GM18858 (cell line): Measurements from ENCODE around the gene CDKAL1.

ENCODE experiments used
- ATAC-seq: cut with Tn5 transposase; IDR thresholded peaks from one replicate; pipeline ENCODE4 v1.9.1; 2021; ENCODE audit not compliant: unreplicated experiment

Gene CDKAL1

DNA sequence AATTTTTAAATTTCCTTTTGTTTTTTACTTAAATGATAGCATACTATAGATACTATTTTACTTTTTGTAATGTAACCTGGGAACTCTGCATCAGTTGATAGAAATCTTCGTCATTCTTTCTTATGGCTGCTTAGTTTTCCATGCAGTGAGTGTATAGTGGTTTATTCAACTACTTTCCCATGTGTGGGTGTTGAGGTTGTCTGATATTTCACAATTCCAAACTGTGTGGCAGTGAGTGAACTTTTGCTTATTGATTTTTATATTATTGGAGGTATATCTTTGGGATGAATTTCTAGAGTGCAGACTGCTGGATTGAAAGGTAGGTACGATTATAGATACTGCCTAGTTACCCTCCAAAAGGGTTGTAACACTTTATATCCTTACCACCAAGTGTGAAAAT is 136.5 kb downstream of the CDKAL1 start:
- no peak for ATAC-seq

DNA sequence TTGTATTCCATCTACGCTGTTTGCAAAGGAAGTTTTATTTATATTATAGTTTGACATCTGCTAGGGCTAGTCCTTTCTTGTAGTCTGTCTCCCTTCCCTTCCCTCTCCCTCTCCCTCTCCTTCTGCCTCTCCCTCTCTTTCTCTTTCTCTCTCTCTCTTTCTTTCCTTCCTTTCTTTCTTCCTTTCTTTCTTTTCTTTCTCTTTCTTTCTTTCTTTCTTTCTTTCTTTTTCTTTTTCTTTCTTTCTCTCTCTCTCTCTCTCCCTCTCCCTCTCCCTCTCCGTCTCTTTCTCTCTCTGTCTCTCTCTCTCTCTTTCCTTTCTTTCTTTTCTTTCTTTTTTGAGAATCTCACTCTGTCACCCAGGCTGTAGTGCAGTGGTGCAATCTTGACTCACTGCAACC is 137.8 kb downstream of the CDKAL1 start:
- no peak for ATAC-seq

DNA sequence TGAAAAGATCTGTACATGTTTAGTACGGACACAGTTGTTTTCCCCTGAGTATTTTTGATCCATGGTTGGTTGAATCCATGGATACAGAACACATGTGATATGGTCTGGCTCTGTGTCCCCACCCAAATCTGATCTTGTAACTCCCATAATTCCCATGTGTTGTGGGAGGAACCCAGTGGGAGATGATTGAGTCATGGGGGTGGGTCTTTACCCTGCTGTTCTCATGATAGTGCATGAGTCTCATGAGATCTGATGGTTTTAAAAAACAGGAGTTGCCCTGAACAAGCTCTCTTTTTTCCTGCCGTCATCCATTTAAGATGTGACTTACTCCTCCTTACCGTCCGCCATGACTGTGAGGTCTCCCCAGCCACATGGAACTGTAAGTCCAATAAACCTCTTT is 139.2 kb downstream of the CDKAL1 start:
- ATAC-seq, result no peak

DNA sequence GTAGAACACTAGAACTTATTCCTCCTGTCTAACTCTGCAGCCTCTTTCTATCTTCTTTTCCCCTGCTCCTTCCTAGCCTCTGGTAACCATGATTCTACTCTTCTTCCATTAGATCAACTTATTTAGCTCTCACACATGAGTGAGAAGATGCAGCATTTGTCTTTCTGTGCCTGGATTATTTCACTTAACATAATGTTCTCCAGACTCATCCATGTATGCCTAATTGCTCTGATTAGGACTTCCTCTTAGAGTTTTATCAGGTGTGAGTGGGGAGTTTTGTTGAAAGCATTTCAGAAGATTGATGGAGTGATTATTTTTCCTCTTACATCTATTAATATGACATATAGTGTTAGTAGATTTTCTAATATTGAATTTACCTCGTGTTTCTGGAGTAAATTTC is 140.4 kb downstream of the CDKAL1 start:
- ATAC-seq, result no peak

DNA sequence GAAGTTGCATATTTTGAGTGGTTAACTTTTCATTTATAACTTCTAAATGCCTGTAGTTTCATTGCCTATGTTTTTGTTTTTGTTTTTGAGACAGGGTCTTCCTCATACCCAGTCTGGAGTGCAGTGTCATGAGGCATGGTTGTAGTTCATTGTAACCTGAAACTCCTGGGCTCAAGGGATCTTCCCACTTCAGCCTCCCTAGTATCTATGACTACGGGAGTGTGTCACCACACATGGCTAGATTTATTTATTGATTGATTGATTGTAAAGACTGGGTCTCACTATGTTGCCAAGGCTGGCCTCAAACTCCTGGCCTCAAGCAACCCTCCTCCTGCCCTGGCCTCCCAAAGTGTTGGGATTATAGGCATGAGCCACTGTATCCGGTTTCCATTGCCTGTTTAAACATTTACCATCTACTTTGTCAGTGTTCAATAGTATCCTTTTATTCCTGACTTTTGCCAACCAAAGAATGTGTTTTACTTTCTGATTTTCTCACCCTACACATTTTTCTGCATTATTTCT is 144.6 kb downstream of the CDKAL1 start:
- no peak for ATAC-seq

DNA sequence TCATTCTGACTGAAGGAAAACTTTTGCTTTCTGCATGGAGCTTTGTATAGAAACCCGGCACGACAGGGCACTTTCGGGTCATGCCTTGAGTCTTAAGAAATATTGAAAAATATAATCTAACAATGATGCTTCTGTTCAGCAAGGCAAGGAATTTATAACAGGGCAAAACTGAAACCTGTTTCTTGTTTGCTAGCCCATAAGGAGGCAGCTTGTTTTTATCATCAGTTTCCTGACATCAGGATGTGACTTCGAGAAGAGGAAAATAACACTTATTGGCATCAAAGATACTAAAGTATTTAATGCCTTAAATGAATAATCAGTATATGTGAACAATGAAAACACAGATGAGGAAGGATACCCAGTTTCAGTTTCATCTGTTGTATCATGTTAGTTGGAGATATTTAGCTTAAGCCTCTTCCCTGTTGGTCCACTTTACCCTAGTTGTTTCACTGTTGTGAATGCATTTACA is 146.5 kb downstream of the CDKAL1 start:
- ATAC-seq, result peak; percentile 79

DNA sequence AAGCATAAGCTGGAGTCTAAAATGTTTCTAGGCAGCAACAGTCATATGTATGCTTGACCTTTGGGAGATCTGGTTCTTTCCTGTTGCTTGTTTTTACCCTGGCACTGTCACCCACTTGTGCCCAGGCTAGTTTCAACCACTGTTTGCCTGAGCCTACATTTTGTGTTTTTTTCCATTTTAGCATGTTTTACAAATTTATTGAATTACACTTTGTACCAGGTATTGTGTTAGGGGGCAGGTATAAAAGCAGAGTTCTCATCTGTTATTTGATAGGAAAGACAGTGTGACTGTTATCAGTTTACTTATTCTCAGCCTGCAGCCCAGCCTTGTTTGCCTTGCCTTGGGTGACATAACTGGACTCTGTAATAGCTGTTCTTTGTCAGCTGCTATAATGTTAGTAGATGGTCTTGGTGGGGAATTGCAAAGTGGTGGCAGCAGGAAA is 147.0 kb downstream of the CDKAL1 start:
- peak; percentile 31 for ATAC-seq

DNA sequence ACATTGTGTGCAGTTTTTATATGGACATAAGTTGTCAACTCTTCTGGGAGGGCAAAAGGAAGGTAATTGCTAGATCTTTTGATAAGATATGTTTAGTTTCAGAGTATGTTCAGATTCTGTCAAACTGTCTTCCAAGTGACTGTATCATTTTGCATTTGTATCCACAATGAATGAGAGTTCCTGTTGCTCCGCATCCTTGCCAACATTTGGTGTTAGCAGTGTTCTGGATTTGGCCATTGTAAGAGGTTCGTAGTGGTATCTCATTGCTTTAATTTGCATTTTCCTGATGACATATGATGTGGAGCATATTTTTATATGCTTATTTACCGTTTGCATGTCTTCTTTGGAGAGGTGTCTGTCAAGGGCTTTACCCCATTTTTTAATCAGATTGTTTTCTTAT is 150.2 kb downstream of the CDKAL1 start:
- no peak for ATAC-seq

DNA sequence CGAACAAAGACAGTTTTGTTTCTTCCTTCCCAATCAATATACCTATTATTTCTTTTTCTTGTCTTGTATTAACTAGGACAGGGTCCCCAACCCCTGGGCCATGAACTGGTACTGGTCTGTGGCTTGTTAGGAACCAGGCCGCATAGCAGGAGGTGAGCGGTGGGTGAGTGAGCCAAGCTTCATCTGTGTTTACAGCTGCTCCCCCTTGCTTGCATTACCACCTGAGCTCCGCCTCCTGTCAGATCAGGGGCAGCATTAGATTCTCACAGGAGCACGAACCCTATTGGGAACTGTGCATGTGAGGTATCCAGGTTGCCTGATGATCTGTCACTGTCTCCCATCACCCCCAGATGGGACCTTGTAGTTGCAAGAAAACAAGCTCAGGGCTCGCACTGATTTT is 151.9 kb downstream of the CDKAL1 start:
- ATAC-seq, result no peak

DNA sequence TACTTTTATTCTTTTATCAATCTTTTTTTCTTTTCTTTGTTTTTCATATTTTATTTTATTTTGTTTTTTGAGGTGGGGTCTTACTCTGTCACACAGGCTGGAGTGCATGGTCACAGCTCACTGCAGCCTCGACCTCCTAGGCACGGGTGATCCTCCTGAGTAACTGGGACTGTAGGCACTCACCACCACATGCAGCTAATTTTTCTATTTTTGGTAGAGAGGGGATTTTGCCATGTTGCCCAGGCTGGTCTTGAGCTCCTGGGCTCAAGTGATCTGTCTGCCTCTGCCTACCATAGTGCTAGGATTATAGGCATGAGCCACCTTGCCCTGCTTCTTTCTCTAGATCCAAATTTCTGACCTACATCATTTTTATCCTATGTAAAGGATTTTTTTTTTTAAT is 153.2 kb downstream of the CDKAL1 start:
- no peak for ATAC-seq

DNA sequence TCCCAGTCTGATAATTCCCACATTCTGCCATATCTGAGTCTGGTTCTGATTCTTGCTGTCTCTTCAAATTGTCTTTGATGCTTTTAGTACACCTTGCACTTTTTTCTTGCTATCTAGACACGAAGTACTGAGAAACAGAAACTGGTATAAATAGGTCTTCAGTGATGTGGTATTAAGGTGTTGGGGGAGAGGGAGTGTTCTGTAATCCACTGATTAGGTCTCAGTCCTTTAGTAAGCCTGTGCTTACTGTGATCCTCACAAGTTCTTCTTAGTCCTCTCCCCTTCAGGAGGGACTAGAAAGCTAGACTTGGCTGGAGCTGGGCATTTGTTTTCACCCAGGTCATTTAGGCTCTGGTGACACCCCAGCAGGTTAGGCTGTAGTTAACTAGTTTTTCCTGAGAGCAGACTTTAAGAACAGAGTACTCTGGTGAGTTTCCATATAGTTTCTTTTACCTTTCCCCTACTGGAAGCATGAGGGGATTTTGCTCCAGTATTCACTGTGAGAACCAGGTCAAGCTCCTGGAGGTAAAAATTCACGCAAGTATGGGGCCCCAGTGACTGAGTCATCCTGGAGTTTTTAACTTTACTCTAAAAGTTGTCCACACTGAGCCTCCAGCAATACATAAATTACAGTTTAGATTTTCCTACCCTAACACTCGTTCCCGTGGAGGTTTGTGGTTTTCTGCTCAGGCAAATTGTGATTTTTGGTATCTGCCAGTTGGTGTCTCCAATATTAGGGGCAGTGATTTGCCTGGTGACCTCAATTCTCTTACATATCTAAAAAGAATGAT is 154.6 kb downstream of the CDKAL1 start:
- ATAC-seq, result peak; percentile 95

DNA sequence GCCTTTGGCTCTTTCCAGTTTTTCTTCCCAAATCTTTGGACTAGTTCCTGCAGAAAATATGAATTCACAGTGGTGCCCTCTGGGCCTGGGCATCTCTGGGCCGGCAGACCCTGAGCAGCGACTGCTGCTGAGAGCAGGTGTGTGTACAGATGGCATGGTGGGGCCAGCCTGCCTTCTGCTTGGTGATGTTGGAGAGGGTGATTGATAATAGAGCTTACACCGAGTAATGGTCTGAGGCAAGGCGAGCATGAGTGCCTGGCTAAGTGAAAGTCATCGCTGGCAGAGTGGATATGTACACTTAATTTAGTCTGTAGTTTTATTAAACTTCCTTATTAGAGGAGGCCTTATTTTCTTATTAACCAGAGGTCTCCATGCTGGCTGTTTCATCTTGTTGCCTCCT is 156.9 kb downstream of the CDKAL1 start:
- no peak for ATAC-seq

DNA sequence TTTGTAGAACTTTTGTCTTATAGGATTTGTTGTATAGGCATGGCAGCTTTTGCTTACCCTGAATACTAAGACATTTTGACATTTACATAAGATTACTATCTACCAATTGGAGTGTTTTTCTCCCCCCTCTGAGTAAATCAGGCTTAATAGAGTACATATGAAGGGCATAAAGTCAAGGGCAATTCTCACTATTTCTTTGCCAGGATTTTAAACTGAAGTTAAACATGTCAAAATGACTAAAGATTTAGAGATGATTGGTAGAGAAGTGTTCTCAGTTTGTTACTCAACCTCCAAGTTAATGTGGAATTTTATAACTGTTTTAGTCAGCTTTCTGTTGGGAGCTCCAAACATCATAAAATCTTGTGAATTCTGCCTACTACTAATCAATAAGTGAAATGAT is 157.8 kb downstream of the CDKAL1 start:
- ATAC-seq, result no peak

DNA sequence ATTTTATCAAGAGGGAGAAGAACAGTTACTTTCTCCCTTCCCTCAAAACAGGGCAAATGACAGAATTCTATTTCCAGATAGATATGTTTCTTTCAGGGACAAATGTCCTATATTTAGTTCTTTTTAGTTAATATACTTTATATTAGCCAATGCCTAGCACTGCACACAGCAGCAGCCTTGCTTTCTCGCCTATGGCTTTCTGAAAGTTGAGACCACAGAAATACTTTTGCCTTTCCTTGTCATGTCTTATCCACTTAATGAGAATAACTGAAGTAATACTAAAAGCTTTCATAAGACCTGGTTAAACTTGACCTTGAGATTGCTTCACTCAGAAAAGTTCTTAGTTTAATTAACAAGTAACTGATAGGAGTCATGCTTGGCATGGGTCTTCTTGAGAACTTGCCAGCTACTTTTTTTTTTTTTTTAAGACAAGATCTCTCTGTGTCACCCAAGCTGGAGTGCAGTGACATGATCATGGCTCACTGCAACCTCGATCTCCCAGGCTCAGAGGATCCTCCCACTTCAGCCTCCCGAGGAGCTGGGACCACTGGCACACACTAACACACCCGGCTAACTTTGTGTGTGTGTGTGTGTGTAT is 159.3 kb downstream of the CDKAL1 start:
- no peak for ATAC-seq

DNA sequence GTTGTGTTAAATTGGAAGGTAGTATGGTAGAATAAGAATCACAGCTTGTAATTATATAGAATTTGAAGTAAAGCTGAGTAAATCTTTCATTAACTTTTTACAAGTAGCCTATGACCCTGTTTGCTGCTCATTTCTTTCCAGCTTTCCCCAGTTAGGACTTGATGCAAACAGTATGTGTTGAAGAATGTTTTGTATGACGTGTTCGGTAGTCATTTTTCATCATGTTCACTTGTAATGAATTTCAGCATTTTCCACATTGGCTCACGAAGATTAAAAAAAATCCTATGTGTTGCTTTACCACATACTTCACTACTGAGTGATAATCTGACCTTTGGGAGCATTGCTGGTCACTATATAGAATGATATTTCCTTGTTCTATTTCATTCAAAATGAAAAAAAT is 162.4 kb downstream of the CDKAL1 start:
- no peak for ATAC-seq

DNA sequence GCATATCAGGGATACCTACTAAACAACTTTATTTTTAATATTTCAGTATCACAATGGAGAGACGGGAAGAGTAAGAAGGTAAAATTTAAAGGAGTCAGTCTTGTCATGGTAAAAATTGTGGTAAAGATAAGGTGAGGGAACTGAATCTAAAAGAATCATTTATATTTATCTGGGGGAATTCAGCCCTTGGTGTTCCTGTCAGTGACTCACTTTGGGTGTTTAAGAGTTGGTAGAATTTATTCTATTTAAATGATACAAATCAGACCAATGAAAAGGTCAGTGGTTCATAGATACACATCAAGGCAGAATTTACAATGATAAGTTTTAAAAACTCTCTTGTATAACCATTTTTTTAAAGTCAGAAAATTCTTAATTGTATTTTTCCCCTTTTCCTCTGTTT is 164.4 kb downstream of the CDKAL1 start:
- ATAC-seq, result no peak

DNA sequence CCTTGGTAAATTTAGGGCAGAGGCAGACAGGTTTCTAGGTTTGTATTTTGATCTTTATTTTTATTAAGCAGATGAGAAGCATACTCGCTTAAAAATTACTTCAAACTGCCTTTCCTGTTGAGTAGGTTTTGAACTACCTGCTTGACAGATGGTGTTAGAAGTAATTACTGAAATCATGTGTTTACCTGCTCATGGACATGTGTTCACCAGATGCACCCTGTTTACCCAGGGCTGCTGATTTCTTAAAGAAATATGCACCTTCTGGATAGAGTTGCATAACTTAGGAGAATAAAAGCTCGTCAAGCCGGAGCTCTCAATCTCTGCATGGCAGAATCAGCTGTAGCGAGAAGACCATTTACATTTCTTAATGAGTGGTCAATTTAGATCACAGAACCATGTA is 165.1 kb downstream of the CDKAL1 start:
- ATAC-seq, result no peak

DNA sequence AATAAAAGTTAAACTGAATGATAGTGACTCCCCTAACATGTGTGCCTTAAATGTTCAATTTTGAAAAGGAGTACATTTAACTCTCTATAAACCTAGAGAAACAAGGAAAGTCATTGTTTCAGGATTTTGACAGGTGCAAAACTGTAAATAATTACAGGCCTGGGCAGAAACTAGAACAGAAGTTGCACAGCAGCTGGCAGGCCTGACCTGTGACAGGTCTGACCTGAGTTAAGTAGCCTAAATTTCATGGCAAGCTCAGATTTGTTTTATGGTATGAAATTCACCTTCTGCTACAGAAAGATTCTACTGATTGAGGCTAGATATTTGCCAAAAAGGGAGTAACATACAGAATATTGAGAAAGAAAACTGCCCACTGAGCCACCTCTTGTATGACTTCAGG is 166.1 kb downstream of the CDKAL1 start:
- ATAC-seq, result no peak

DNA sequence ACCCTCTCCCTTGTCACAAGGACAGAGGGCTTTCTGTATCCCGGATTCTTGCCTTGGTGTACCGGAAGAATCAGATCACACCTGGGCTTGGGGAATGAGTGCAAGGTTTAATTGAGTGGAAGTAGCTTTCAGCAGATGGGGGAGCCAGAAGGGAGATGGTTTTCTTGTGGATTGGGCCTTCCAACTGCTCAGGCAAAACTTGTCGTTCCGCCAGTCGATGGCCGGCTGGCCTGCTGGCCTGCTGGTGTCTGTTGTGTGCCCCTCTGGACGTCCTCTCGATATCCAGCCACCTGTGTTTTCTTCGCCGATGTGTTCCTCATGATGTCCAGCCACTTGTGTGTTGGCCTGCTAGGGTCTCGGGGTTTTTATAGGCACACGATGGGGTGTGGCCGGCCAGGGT is 168.1 kb downstream of the CDKAL1 start:
- ATAC-seq, result no peak

DNA sequence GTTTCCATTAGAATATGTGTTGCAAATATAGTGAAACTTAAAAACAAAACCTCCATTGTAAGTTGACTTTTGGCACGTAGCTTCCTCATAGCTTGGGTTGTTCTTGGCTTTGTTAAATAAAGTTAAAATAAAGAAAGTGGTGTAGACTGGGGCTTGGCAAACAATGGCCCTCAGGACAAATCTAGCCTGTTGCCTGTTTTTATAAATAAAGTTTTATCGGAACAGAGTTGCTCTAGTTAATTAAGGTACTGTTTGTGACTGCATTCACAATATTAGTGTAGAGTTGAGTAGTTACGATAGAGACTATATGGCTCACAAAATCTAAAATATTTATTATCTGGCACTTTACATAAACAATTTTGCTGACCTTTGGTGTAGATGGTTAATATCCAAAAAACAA is 168.8 kb downstream of the CDKAL1 start:
- no peak for ATAC-seq

DNA sequence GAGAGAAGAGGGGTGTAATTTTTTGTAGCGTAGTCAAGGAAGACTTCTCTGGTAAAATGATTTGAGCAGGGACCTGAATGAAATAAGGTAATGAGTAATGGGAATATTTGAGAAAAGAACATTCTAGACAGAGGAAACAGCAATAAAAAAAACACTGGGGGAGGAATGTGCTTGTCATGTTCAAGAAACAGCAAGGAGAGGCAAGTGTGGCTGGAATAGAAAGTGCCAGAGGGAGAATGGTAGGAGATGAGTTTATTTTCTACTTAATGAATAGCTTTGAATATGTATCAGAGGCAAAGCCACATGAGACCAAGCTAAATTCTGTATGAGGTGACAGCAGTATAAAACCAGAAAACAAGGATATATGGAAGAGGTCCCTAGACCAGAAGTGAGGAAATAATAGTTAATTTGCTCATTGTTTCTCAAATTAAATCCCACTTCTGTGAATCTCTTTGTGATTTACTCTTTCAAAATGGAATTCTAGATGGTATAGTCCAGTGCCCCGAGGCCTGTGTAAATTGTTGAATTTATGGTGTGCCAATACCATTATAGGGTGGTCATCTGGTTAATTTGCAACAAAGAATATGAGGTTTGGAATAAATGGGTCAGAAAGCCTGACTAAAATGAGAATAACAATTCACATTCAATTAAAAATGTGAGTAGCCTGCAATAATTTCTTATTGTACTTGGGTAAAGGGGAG is 170.2 kb downstream of the CDKAL1 start:
- ATAC-seq, result no peak

DNA sequence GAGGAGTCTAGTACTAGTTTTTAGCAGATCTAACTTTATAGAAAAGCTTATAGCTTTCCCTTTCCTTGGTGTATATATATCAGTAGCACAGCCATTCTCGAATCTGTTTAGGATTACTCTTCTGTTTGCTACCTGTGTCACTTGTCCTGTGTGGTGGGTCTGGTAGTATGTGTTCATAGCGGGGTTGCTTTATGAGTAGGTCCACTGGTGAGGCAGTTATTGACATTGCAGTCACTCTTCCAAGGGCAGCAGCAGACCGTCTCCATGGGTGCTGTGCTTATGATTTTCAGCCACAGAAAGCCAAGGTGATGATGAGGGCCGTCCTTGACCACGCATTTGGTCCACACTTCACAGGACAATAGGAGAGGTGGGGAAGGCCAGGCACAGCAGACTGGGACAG is 171.5 kb downstream of the CDKAL1 start:
- ATAC-seq, result no peak
